ENCODE results near the gene INKA1. TPM values are rescaled to one million over a fixed set of nuclear protein-coding genes. Genes with fewer than 3 reads are reported as not detected.

Gene INKA1
- polyA plus RNA-seq, 1 donor (not counting 4 experiments of a cell fraction or from before 2014, with no cell fraction given): 10.1 TPM

DNA sequence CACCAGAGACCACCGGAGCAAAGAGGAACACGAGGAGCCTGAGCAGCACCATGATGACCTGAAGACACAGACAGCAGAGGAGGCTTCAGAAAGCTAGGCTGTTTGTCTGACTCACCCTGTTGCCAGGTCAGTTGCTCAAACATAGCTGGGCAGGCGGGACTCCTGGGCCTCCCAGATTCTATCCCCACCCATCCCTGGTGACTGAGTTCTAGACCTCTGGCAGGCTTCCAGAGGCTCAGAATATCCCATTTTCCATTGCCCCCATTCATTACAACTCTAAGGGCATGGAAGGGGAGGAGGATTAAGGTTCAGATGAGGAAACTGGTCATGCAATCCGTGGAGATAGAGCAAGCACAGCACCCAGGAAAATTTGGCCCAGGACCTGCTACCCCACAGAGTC is 3.3 kb upstream of the INKA1 start, which contains the start of gene CDHR4:
CDHR4 (minus strand) TSS at position 113 of the 400 bp plus-strand sequence; CDS start at position 52, 61 bp downstream.
- Histone ChIP-seq H2AFZ (ENCODE audit: control insufficient read depth, low read length) (no peak within 1 kb of the TSS), H3K79me2 (ENCODE audit: control insufficient read depth, insufficient read depth, low read length) (peaks cover 9% of the 10 kb centered on the region), H3K4me3 (ENCODE audit: control insufficient read depth in 2 of 3, extremely low read depth in 1 of 3, insufficient read depth in 2 of 3, low read depth in 1 of 3, low read length in 3 of 3) (no peak within 1 kb of the TSS), H3K4me2 (ENCODE audit: control insufficient read depth, extremely low read depth, insufficient read depth, low read depth, low read length) (no peak within 1 kb of the TSS), H3K4me1 (ENCODE audit: control insufficient read depth, extremely low read depth, insufficient read depth, low read length) (peaks cover 19% of the 10 kb centered on the region), H3K27me3 (ENCODE audit: control insufficient read depth, extremely low read depth, insufficient read depth, low read length) (no peaks in the 10 kb centered on the region), H3K9me3 (ENCODE audit: control insufficient read depth, low read depth, low read length) (no peaks in the 10 kb centered on the region), H4K20me1 (ENCODE audit: control insufficient read depth, extremely low read depth, insufficient read depth, low read length) (peaks cover 4% of the 10 kb centered on the region), H3K27ac (ENCODE audit: control insufficient read depth, insufficient read depth, low read length) (no peak within 1 kb of the TSS), H3K9me1 (ENCODE audit: control insufficient read depth, extremely low read depth, insufficient read depth, low read length) (no peaks in the 10 kb centered on the region), H3K9ac (ENCODE audit: control insufficient read depth, extremely low read depth, insufficient read depth, low read length) (no peak within 1 kb of the TSS), H3K36me3 (ENCODE audit: control insufficient read depth in 2 of 2, extremely low read depth in 1 of 2, insufficient read depth in 2 of 2, low read length in 2 of 2) (peaks cover 0 to 5% of the 10 kb centered on the region in 2 experiments)
- FAIRE-seq (peak; percentile 41), DNase-seq (ENCODE audit: low read depth, low spot score) (no peak)
- dilution Hi-C loops (cut with MboI; ENCODE audit: extremely low pct_ligation_motif_present, low sequenced_read_pairs): no loop called here
- no peak for TF ChIP-seq EZH2 (IDR thresholded peaks at IDR 0.05; ENCODE audit: low read length)
- TF ChIP-seq, protein P1, sequence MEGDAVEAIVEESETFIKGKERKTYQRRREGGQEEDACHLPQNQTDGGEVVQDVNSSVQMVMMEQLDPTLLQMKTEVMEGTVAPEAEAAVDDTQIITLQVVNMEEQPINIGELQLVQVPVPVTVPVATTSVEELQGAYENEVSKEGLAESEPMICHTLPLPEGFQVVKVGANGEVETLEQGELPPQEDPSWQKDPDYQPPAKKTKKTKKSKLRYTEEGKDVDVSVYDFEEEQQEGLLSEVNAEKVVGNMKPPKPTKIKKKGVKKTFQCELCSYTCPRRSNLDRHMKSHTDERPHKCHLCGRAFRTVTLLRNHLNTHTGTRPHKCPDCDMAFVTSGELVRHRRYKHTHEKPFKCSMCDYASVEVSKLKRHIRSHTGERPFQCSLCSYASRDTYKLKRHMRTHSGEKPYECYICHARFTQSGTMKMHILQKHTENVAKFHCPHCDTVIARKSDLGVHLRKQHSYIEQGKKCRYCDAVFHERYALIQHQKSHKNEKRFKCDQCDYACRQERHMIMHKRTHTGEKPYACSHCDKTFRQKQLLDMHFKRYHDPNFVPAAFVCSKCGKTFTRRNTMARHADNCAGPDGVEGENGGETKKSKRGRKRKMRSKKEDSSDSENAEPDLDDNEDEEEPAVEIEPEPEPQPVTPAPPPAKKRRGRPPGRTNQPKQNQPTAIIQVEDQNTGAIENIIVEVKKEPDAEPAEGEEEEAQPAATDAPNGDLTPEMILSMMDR (optimal IDR thresholded peaks at IDR 0.05 in 1 of 3, IDR thresholded peaks at IDR 0.05 in 1 of 3, conservative IDR thresholded peaks at IDR 0.05 in 1 of 3; ENCODE audit: extremely low read depth in 1 of 3, insufficient read depth in 2 of 3, low read length in 3 of 3): no peak

DNA sequence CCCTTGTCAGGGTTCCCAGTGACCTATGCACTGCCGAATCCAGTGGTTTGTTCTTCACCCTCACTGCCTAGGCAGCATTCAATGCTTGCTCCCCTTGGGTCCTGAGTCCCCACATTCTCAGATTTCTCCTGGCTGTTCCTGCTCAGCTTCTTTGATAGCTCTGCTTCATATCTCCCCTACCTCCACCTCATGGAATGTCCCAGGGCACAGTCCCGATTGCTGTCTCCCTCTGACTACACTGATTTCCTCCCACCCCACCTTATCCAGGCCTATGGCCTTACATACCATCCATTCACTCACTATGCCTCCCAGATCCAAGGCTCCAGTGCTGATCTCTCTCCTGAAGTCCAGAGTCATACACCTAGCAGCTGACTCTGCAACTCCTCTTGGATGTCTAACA is 1.9 kb upstream of the INKA1 start:
- Histone ChIP-seq H4K20me1 (ENCODE audit: control insufficient read depth, extremely low read depth, insufficient read depth, low read length) (peaks cover 7% of the 10 kb centered on the region), H3K9ac (ENCODE audit: control insufficient read depth, extremely low read depth, insufficient read depth, low read length) (no peak overlapping the region), H3K4me1 (ENCODE audit: control insufficient read depth, extremely low read depth, insufficient read depth, low read length) (peaks cover 29% of the 10 kb centered on the region), H3K79me2 (ENCODE audit: control insufficient read depth, insufficient read depth, low read length) (peaks cover 12% of the 10 kb centered on the region), H3K27me3 (ENCODE audit: control insufficient read depth, extremely low read depth, insufficient read depth, low read length) (no peaks in the 10 kb centered on the region), H3K4me3 (ENCODE audit: control insufficient read depth in 2 of 3, extremely low read depth in 1 of 3, insufficient read depth in 2 of 3, low read depth in 1 of 3, low read length in 3 of 3) (no peak overlapping the region), H2AFZ (ENCODE audit: control insufficient read depth, low read length) (no peak overlapping the region), H3K36me3 (ENCODE audit: control insufficient read depth in 2 of 2, extremely low read depth in 1 of 2, insufficient read depth in 2 of 2, low read length in 2 of 2) (peaks cover 0 to 8% of the 10 kb centered on the region in 2 experiments), H3K27ac (ENCODE audit: control insufficient read depth, insufficient read depth, low read length) (no peak overlapping the region), H3K9me1 (ENCODE audit: control insufficient read depth, extremely low read depth, insufficient read depth, low read length) (peaks cover 4% of the 10 kb centered on the region), H3K9me3 (ENCODE audit: control insufficient read depth, low read depth, low read length) (no peaks in the 10 kb centered on the region), H3K4me2 (ENCODE audit: control insufficient read depth, extremely low read depth, insufficient read depth, low read depth, low read length) (no peak overlapping the region)
- DNase-seq (ENCODE audit: low read depth, low spot score) (no peak), FAIRE-seq (peak; percentile 29)
- TF ChIP-seq, protein P1 (optimal IDR thresholded peaks at IDR 0.05 in 1 of 3, IDR thresholded peaks at IDR 0.05 in 1 of 3, conservative IDR thresholded peaks at IDR 0.05 in 1 of 3; ENCODE audit: extremely low read depth in 1 of 3, insufficient read depth in 2 of 3, low read length in 3 of 3): no peak
- TF ChIP-seq EZH2 (IDR thresholded peaks at IDR 0.05; ENCODE audit: low read length): no peak
- dilution Hi-C loops (cut with MboI; ENCODE audit: extremely low pct_ligation_motif_present, low sequenced_read_pairs): no loop called here
